ENCODE results near the gene IREB2.
"Not testable (repeated sequence)": the region's sequence is repeated elsewhere in the genome, so short reads cannot be mapped to it uniquely, and the experiment has no call there.

The IREB2 gene

DNA sequence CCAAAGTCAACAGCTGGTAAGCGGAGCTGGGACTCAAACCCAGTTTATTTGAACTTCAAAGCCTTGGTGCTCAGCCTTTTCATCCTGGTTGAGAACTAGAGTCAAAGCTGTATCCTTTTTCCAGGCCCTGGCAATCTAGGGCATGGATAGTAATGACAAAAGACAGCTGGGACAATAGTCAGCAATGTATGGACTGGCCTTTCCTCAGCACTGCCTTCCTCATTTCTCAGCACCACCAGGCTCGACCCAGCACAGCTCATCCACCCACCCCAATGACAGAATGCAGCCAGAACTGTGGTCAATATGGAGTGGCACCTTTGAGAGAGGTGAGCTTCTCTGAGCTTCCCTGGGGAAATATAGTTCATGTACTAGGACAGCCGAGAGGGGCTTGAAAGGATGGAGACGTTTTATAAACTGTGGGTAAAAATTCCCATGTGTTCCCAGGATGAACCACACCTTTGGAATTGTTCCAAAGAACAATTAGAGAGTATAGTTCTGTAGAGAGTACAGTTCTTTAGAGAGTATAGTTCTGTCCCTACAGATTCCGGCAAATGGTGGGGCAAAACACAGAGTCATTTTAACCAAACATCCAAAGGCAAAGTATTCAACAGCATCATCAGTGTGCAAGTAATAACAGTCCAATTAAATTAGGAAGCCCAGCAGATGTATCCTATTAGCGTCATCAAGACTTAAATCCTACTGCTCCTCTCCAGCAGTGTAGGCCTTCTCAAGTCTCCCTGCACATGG is 30.2 kb upstream of the IREB2 start:
- DNase-seq, result no peak

DNA sequence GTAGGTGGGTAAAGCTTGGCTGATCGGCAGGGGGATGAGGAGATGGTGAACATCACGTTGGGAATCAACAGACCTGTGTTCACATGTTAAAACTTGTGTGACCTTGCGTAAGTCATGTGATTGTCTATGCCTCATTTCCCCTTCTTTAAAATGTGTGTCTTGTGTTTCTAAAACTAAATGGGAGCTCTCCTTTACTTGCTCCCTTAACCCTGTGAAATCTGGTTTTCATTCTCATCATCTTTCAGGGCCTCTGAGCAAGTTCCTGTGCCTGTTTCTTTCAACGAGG is 29.7 kb upstream of the IREB2 start:
- DNase-seq, result no peak

DNA sequence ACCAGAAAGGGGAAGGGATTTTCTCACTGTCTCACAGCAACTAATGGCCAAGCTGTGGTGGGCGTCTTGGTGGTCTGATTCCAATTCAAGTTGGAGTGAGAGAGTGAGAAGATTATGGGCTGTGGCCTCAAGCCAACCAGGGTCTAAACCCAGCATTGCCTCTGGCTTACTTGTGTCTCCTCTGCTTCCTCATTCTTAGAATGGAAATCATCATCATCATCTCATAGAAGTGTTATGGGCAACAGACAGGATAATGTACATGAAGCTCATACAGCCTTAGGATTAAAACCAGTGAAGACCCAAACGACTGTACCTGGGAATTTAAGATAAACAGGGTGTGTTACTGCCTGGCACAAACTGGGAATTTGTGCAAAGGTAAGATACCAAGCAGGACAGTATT is 29.1 kb upstream of the IREB2 start:
- no peak for DNase-seq

DNA sequence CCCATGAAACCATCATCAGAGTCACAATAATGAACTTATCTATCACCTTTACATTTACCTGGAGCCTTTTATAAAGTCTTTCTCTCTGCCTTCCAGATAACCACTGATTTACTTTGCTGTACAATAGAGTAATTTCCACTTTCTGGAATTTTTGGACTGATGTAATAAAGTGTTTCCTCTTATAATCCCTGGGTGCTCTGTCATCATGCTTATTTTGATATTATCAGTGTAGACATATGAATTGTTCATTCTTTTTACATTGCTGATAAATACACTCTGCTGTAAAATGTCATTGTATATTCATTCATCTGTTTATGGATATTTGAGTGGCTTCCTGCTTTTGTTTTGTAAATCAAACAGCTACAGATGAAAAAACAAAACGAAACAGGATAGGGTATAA is 27.0 kb upstream of the IREB2 start:
- DNase-seq, result no peak

DNA sequence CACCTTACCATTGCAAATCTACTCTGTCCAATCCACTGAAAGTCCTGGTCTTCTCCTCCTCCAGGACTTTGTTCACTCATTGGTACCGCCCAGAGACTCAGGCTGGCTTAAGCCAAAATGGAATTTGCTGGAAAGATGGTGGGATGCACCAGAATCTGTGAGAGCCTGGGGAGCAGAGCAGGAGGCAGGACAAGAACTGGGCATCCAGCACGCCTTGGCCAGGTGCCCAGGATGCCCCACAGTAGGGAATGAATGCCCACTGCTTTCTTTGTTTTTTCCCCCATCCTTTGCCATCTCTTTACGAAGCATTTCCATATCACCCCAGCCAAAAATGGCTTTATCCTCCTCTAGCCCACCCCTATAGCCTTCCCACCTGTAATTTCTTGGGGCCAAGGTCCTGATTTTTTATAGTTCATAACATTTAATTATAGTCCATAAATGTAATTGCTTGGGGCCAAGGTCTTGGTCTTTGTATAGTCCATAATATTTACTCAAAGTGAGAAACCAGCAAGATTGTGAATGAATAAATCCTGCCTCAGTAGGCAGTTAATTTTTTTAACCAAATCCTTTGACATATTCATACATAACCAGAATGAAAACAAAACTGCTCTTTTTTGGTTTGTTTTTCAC is 23.3 kb upstream of the IREB2 start:
- no peak for DNase-seq

DNA sequence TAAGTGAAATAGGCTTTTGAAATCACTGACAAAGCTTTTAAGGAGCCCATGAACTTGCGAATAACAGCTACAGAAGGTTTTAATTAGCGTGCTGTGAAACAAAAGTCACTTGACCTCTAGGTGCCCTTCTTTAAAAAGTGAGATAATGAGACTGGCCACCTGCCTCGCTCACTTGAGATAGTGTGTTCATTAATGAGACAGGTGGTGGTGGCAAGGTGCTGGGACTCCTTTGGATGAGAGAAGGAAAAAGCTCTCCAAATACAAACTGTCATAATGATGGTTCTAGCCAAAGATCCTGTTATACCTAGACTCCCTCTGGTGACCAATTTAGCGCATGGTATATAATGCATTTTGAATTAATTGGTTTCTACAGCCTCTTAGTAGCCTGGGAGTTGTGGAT is 22.7 kb upstream of the IREB2 start:
- no peak for DNase-seq

DNA sequence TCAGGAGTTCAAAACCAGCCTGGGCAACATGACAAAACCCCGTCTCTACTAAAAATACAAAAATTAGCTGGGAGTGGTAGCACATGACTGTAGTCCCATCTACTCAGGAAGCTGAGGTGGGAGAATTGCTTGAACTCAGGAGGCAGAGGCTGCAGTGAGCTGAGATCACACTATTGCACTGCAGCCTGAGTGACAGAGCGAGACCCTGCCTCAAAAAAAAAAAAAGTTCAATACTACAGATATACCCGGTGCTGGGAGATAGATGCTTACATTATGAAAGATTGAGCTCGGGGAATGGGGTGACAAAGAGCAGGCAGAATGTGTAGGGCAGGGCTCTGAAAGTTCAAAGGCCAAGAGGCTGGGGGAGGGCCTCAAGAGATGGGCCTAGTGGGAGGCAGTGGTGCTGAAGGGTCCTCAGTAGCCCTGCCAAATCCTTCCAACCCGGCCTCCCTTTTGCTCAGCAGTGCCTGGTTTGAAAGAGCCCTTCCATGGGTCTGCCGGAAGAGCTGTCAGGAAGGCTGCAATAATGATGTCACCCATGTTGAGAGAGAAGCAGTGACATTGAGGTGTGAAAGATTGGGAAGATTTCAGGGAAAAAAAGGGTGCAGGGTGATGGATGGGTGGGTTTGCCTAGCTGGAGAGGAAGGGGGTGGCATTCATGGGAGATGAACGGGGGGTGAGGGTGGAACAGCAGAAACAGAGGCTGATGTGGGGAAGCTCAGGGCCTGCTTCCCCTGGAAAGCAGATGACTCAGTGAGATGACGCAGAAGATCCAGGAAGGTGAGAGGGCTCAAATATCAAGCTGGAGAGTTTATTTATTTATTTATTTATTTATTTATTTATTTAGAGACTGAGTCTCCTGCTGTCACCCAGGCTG is 20.0 kb upstream of the IREB2 start:
- DNase-seq, result no peak

DNA sequence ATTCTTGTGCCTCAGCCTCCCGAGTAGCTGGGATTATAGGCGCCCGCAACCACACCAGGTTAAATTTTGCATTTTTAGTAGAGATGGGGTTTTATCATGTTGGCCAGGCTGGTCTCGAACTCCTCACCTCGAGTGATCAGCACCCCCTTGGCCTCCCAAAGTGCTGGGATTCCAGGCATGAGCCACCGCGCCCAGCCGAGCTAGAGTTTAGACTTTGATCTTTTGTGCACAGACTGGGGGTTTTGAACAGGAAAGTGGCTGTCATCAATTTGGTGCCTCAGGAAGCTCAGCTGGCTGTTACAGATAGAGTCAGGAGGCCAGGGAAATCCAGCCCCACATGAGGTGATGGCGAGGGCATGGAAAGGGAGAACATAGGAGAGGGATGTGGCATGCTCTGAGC is 19.3 kb upstream of the IREB2 start:
- no peak for DNase-seq

DNA sequence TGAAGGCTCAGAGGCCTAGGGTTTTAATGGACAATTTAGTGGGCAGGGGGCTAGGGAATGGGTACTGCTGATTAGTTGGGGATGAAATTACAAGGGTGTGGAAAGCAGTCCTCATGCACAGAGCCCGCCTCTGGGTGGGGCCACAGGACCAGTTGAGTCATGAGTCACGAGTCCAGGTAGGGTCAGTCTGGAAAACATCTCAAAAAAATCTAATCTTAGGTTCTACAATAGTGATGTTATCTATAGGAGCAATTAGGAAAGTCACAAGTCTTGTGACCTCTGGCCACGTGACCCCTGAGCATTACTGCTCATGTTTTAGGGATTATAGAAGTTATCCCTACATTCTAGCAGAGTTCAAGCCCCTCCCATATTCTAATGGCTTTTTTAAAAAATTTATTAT is 18.6 kb upstream of the IREB2 start:
- DNase-seq, result no peak

DNA sequence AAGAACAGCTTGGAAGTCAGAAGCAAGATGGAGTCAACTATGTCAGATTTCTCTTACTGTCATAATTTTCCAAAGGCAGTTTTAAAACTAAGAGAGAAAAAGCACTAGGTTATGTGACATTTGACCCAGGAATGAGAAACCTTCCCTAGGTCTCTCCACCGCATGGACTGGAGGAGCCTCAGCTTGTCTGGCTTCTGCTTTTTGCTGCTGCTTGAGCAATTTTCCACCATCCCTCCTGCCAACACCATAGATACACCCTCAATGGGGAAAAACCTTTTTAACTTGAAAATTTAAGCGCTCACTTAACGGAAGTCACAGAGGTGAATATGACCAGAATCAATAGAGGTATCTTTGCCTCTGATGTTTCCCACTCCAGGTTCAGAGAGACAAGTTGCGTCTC is 17.8 kb upstream of the IREB2 start:
- no peak for DNase-seq

DNA sequence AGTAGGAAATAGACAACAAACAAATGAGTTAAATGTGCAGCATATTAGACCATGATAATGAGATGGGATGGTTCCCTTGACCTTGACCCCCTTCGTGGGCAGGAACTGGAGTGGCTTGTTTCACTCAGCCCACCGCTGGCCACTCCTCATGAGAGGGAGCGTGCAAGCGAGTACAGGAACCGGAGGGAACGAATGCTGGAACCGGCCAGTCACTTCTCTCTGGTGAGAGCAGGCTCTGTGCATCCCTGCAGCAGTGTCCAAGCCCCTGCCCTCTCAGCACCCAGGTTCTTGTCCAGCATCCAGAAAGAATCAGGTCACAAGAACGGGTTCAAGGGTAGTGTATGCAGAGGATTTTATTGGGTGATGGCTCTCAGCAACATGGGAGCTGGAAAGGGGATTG is 17.2 kb upstream of the IREB2 start:
- no peak for DNase-seq

DNA sequence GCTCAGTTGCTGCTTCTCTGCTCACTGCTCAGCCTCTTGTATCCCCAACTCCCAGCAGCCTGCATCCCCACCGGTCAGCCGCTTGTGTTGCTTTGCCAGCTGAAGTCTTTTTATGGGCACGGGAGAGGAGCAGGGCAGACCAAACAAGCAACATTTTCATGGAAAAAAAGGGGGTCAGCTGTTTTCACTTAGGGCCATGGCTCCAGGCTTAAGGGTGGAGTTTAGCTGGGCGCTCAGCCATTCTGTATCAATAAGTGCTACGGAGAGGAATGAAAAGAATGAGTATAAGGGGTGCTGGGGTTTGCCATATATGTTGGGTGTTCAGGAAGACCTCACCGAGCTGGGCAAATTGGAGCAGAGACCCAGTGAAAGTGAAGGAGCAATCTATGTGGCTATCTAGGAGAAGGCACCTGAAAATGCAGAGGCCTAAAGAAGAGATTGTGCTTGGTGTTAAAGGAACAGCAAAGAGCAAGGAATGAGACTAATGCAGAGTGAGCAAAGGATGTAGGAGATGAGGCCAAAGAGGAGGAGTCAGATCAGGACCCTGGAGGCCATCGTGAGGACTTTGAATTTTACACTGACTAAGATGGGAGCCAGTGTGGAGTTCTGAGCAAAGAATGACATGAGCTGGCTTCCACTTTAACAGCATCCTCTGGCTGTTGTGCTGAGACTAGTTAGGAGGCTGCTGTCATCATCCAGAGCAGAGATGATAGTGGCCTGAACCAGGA is 16.6 kb upstream of the IREB2 start:
- no peak for DNase-seq

DNA sequence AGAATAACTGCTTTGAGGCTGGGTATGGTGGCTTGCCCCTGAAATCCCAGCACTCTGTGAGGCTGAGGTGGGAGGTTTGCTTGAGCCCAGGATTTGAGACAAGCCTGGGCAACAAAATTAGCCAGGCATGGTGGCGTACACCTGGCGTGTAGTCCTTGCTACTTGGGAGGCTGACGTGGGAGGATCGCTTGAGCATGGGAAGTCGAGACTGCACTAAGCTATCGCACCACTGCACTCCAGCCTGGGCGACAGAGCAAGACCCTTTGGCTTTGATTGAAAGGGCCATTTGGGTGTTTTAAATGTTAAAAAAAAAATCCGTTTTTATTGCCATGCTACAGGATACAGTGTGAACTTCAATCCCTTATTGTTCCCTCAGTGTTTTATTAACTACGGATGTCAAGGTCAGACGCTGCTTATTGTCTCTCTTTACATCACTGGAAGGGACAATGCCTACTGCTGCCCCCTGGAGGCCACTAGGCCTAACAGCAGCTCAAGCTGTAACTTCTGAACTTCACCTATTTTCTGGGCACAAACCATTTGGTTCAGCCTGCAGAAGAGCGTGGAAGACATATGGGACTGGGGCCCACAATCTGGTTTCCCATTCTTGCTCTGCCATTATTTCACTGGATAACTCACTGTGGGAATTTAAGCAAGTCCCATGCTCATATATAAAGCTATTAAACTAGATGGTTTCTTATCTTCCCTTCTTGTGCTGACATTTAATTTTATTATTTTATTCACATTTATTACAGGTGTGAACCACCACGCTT is 15.3 kb upstream of the IREB2 start:
- peak; percentile 56 for DNase-seq

DNA sequence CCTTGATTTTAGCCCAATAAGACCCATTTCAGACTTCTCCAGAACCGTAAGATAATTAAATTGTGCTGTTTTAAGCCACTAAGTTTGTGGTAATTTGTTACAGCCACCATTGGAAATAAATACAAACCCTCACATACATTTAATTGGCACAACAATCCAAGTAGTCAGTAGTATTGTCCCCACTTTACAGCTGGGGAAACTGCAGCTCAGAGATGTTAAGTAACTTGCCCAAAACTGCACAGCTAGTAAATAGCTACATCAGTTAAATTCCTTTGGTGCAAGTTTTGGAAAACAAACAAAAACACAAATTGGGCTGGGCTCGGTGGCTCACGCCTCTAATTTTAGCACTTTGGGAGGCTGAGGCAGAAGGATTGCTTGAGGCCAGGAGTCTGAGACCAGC is 13.3 kb upstream of the IREB2 start:
- no peak for DNase-seq

DNA sequence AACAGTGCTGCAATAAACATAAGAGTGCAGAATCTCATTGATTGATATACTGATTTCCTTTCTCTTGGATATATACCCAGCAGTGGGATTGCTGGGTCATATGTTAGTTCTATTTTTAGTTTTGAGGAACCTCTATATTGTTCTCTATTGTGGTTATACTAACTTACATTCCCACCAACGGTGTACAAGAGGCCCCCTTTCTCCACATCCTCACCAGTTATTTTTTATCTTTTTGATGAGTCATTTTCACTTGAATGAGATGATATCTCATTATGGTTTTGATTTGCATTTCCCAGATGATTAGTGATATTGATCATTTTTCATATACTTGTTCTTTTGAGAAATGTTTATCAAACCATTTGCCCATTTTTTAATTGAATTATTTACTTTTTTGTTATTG is 12.4 kb upstream of the IREB2 start:
- no peak for DNase-seq

DNA sequence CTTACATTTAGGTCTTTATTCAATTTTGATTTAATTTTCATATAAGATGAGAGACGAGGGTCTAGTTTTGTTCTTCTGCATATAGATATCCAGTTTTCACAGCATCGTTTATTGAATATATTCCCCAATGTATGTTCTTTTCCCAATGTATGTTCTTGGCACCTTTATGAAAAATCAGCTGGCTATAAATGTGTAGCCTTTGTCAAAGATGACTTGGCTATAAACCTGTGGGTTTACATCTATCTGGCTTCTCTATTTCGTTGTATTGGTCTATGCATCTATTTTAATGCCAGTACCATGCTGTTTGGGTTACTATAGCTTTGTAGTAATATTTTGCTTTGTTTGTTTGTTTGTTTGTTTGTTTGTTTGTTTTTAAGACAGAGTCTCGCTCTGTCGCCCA is 11.7 kb upstream of the IREB2 start:
- no peak for DNase-seq

DNA sequence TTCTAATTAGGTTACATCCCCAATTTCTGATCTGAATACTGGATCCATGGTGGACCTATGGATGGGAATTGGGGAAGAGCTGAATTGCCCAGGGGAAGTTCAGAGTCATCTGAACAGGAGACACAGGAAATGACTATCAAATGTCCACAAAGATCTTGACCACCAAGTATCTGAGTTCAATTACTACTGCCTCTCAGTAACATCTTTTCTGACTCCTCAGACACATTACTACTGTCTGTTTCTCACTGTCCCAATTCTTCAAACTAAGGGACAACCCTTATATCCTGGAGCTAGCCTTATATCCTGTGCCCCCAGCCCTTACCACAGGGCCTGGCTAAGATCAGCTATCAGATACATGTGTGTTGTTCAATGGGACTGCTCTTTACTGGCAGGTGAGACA is 10.1 kb upstream of the IREB2 start:
- no peak for DNase-seq

DNA sequence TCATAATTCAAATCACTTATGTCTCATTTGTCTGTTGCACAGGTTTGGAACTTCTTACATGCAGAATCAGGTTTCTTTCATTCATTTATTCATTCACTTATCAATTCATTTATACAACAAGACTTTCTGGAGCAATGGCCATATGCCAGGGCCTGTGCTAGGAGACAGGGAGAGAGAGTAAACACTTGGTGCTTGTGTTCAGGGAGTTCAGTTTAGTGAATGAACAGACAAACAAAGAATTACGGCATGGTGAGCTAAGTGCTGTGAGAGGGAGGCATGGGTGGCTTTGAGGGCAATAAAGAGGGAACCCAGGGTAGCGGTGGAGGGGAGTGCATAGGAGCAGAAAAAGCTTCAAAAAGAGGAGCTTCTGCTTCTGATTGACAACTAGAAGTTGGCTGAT is 8.5 kb upstream of the IREB2 start:
- DNase-seq, result no peak

DNA sequence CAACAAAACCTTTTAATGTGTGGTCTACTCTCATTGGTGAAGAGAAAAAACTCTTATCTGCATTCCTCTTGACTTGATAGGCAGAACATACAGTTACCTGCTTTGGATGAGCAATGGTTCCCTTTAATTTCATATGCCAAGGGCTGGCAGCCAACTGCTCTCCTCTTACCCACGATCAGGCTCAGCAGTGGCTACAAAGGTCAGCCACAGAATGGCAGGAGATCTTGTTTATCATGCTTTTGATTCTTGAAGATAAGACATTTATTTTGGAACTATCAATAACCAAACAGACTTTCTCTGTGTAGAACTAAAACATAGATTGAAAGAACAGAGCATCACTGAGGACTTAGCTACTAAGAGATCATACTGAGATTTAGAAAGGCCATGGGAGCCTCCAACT is 6.1 kb upstream of the IREB2 start:
- no peak for DNase-seq

DNA sequence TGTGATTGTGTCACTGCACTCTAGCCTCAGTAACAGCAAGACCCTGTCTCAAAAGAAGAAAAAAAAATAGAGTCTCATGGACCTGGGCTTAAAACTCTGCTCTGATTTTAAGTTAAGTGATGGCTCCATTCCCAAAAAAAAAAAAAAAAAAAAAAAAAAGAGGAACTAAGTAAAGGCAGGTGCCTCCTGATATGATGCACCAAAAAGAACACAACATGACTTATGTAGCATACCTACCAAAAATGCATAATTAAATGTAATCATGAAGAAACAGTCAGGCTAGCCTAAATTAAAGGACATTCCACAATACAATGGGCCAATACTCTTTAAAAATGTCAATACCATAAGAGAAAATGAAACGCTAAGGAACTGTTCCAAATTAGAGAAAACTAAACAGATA is 5.4 kb upstream of the IREB2 start:
- no peak for DNase-seq

DNA sequence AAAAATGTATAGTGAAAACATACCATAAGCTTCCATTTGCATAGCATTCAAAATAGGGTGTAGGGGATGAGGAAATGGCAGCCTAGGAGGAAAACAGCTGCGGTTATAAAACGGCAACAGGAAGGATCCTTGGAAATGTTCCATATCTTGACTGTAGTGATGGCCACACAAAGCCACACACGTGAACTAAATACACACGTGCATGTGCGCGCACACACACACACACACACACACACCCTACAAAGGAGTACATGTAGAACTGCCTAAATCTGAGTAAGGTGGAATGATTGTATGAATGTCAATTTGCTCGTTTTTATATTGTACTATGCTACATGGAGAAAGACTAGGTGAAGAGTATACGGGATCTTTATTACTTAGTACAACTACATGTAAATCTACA is 3.9 kb upstream of the IREB2 start:
- no peak for DNase-seq

DNA sequence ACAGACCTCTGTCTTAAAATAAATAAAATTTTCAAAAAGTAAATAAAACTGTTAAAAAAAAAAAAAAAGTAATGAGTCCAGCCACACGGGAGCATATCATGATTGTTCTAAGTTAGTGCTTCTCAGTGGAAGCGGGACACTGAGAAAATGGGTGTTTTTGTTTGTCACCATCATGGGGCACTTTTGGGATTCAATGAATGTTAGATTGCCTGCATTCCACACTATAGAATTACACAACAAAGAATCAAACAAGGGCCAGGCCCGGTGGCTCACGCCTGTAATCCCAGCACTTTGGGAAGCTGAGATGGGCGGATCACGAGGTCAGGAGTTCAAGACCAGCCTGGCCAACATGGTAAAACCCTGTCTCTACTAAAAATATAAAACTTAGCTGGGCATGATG is 3.3 kb upstream of the IREB2 start:
- not testable (repeated sequence) for DNase-seq

Data from activated T-cell treated with anti-CD3 and anti-CD28 coated beads for 4 hours (primary cell).